HL-60 (cell line): Measurements from ENCODE around the gene LCN6.

Source experiments
- CTCF ChIP-seq: IDR thresholded peaks from one replicate; pipeline ENCODE4 v1.5.1; 2011; ENCODE audit warnings: low read length, control low read depth, inconsistent platforms; ENCODE audit not compliant: insufficient read depth
- GABPA ChIP-seq: IDR thresholded peaks from 2 replicates; pipeline ENCODE4 v1.6.1; 2012; ENCODE audit warnings: low read depth
- REST ChIP-seq: IDR thresholded peaks from 2 replicates; pipeline ENCODE4 v1.6.1; 2012; ENCODE audit warnings: low read depth; ENCODE audit not compliant: insufficient replicate concordance
- SPI1 ChIP-seq: IDR thresholded peaks from 2 replicates; pipeline ENCODE4 v1.6.1; 2012; ENCODE audit warnings: low read depth, mild to moderate bottlenecking, borderline replicate concordance

- TF ChIP-seq CTCF (no peak), GABPA (no peak), REST (no peak), SPI1 (peak; percentile 7; the same call in 1 of the 2 replicates)
These were observed 29.0 kb downstream of the LCN6 start for GRCh38 chr9:136719195-136719880.
